Mammary epithelial cell (primary cell): ENCODE data around the gene TICAM1.

ENCODE experiments used
- CTCF ChIP-seq, 2 donors: IDR thresholded peaks in 1 of 2; conservative IDR thresholded peaks in 1 of 2; 2 replicates each; pipeline ENCODE4 v1.5.1; 2011 to 2012; ENCODE audit warnings: inconsistent platforms in 2 of 2, low read length in 2 of 2, mild to moderate bottlenecking in 2 of 2, control low read depth in 1 of 2, low read depth in 1 of 2; ENCODE audit not compliant: insufficient read depth in 1 of 2; ENCODE audit errors: extremely low read depth in 1 of 2
- EZH2 ChIP-seq: IDR thresholded peaks from 2 replicates; pipeline ENCODE4 v1.6.1; 2012; ENCODE audit warnings: low read length, inconsistent platforms, borderline replicate concordance

DNA sequence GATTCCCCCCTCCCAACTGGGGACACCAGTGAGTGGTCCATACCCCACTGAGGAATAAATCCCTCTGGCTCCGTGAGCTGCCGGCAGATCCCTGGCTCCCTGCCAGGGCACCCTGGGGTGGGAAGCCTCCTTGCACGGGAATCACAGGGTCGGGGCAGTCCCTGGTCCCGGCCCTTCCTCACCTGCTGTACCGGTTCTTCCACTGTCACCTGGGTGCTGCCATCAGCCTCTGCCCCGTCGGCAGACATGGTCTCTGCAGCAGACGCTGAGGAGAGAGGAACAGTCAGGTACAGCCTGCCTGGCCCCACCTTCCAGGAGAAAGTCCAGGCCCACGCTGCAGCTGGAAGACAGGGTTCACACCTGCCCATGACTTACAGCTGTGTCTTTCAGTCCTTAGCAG, 29.6 kb upstream of the TICAM1 start:
- TF ChIP-seq CTCF (conservative IDR thresholded peaks at IDR 0.05 in 1 of 2, IDR thresholded peaks at IDR 0.05 in 1 of 2; ENCODE audit: extremely low read depth in 1 of 2, insufficient read depth in 1 of 2, low read depth in 1 of 2, low read length in 2 of 2) (no peak), EZH2 (no peak)
